ENCODE measurements around the gene KCNJ14. TPM values are rescaled to one million over a fixed set of nuclear protein-coding genes. Genes with fewer than 3 reads are reported as not detected.
A peak's percentile ranks its signal among the peaks of the same experiment; 100 is the strongest.

The KCNJ14 gene
- total and polyA plus RNA-seq, 2 of the 8 experiments (the other 6 are each of a cell fraction or from before 2014, with no cell fraction given) = 0.45 to 0.89 TPM

DNA sequence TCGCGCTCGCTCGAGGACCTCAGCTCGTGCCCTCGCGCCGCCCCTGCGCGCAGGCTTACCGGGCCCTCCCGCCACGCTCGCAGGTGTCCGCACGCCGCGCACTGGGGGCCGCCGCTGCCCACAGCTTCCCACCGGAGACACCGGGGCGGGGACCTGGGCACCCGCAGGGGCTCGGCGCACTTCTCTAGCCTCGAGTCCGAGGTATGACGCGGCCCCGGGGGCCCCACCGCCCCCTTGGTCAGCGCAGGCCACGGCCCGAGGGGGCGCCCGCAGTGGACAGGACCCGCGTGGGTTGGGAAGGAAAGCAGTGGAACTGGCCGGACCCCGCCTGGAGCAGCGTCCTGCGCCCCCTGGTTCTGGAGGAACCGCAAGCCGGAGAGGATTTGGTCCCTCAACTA, 11.6 kb upstream of the KCNJ14 start:
- H4K91ac ChIP-seq (replicated peaks; ENCODE audit: insufficient read length, low read length) = no peak overlapping the region
- ChIA-PET CTCF (ENCODE audit: partially characterized antibody) (interaction anchor here (0.6 to 1.6 kb wide), 3 partner anchors 53 to 67 kb away, joined by 3 to 4 read pairs (median 3); no protein-coding TSS in a partner anchor), POLR2A (ENCODE audit: partially characterized antibody) (interaction anchor here (0.9 to 1.4 kb wide), 7 partner anchors 10 to 53 kb away, joined by 3 to 9 read pairs (median 4); partner anchors contain the start of gene KDELR1)
- H3K9ac ChIP-seq (replicated peaks in 1 of 4; ENCODE audit: extremely low read depth in 1 of 4, low read depth in 3 of 4, low read length in 3 of 4) = no peak overlapping the region
- no peak overlapping the region for H4K5ac ChIP-seq (ENCODE audit: insufficient read length, low read depth, low read length)
- peaks cover 0 to 8% of the 10 kb centered on the region in 2 experiments; a peak in 2 of 4 replicates for H3K79me2 ChIP-seq (ENCODE audit: control insufficient read depth in 1 of 2, insufficient read depth in 2 of 2, low read length in 2 of 2)
- no peak overlapping the region for H3K14ac ChIP-seq (ENCODE audit: insufficient read length)
- no peak overlapping the region for H2AFZ ChIP-seq (ENCODE audit: low read length)
- H3K18ac ChIP-seq (ENCODE audit: extremely low read depth, low read length) = no peak overlapping the region
- 92% methylated on average over 32 of the region's 45 CpGs; no CpG with 5 or more reads in 1 of the 2 experiments for WGBS, 2 experiments (ENCODE audit: extremely low coverage in 1 of 2, insufficient coverage in 1 of 2, insufficient read length in 1 of 2, insufficient replicate concordance in 2 of 2, low coverage in 1 of 2, low lambda C conversion rate in 2 of 2, missing lambda C conversion rate in 1 of 2)
- no peaks in the 10 kb centered on the region for H3K27me3 ChIP-seq (replicated peaks in 1 of 4; ENCODE audit: control insufficient read depth in 3 of 4, extremely low read depth in 1 of 4, insufficient read depth in 3 of 4, low read length in 3 of 4)
- peaks cover 0 to 5% (median 4%) of the 10 kb centered on the region in 4 experiments; a peak in 4 of 7 replicates for H3K4me1 ChIP-seq (replicated peaks in 1 of 4; ENCODE audit: control insufficient read depth in 3 of 4, insufficient read depth in 4 of 4, low read length in 3 of 4)
- H2BK20ac ChIP-seq (ENCODE audit: low read length) = no peak overlapping the region
- no peak overlapping the region for H3K27ac ChIP-seq (ENCODE audit: low read depth, low read length)
- H3K56ac ChIP-seq (replicated peaks; ENCODE audit: insufficient read length, low read depth, low read length) = no peak overlapping the region
- no peak overlapping the region for H3K4me3 ChIP-seq (ENCODE audit: extremely low read depth in 1 of 4, insufficient read depth in 2 of 4, low read depth in 3 of 4, low read length in 4 of 4)
- peaks cover 6 to 17% (median 12%) of the 10 kb centered on the region in 4 experiments; a peak in 7 of 8 replicates for H3K36me3 ChIP-seq (ENCODE audit: control insufficient read depth in 2 of 4, insufficient read depth in 4 of 4, low read length in 3 of 4)
- no peak overlapping the region for H3K23ac ChIP-seq (ENCODE audit: insufficient read length)
- peaks cover 0 to 7% of the 10 kb centered on the region in 2 experiments for H4K20me1 ChIP-seq (replicated peaks in 1 of 2; ENCODE audit: control insufficient read depth in 1 of 2, insufficient read depth in 2 of 2, low read length in 2 of 2)
- H2AK5ac ChIP-seq (ENCODE audit: low read depth, low read length) = no peak overlapping the region
- H4K8ac ChIP-seq (ENCODE audit: extremely low read depth, insufficient read depth, low read length) = no peak overlapping the region
- H3K23me2 ChIP-seq (ENCODE audit: low read depth, low read length) = peaks cover 9% of the 10 kb centered on the region
- H2BK15ac ChIP-seq (ENCODE audit: low read length) = no peak overlapping the region
- no peaks in the 10 kb centered on the region for H3K9me3 ChIP-seq (ENCODE audit: insufficient read depth in 2 of 2, low read depth in 1 of 2, low read length in 1 of 2)
- FAIRE-seq = no peak
- peak overlapping the region in 1 of 2 experiments; percentile 53; a peak in 1 of 4 replicates for H3K4me2 ChIP-seq (ENCODE audit: insufficient read depth in 1 of 2, low read depth in 2 of 2, low read length in 2 of 2)
- no peak overlapping the region for H2BK120ac ChIP-seq (replicated peaks; ENCODE audit: low read depth, low read length)
- no peak for DNase-seq (ENCODE audit: low read depth in 1 of 2, low spot score in 2 of 2)
- H2BK12ac ChIP-seq (ENCODE audit: low read depth, low read length) = no peak overlapping the region
- no peak overlapping the region for H2BK5ac ChIP-seq (ENCODE audit: low read depth, low read length)
- no peak overlapping the region for H3K4ac ChIP-seq (replicated peaks; ENCODE audit: insufficient read length, low read depth, low read length)
- H3K79me1 ChIP-seq (ENCODE audit: low read depth, low read length) = peaks cover 2% of the 10 kb centered on the region; the same call in 1 of the 2 replicates
- TF ChIP-seq BACH1 (IDR thresholded peaks at IDR 0.05; ENCODE audit: low read length) (no peak), HDAC6 (IDR thresholded peaks at IDR 0.05; ENCODE audit: low read depth, low read length) (no peak), YY1 (IDR thresholded peaks at IDR 0.05; ENCODE audit: low read depth, low read length) (no peak), CTBP2 (IDR thresholded peaks at IDR 0.05; ENCODE audit: borderline replicate concordance, insufficient read depth, insufficient read length, low read length) (no peak), EP300 (IDR thresholded peaks at IDR 0.05; ENCODE audit: borderline replicate concordance in 1 of 2, low read depth in 2 of 2, low read length in 2 of 2) (no peak)

Data from H1 (cell line).